Umbilical cord (tissue), 2 donors: ENCODE data around the gene FOLR1. TPM values are rescaled to one million over a fixed set of nuclear protein-coding genes. Genes with fewer than 3 reads are reported as not detected.

Experiments
- DNase-seq: peaks from one replicate; pipeline ENCODE4 v3.0.0-alpha.2; 2015; ENCODE audit warnings: low spot score
- total RNA-seq: library from RNA; depleted of rRNA; stranded (reverse); fragments of >200 nt; gene quantifications from one replicate; pipeline ENCODE4 v1.2.3, GENCODE V29; 2014; ENCODE audit warnings: low replicate concordance; ENCODE audit not compliant: insufficient read depth

FOLR1 gene
- total RNA-seq, 1 donor from 2014 or later, result 5.1 TPM

- peak; percentile 98 for DNase-seq
These were observed 31.1 kb downstream of the FOLR1 start for GRCh38 chr11:72222907-72223614.

- peak; percentile 88 for DNase-seq
These were observed 31.9 kb downstream of the FOLR1 start for GRCh38 chr11:72223615-72224563.

- DNase-seq, result peak; percentile 56
These were observed 32.8 kb downstream of the FOLR1 start, which contains the start of gene INPPL1 for GRCh38 chr11:72224564-72225410. INPPL1 (plus strand) TSS chr11:72224767; CDS start chr11:72224985, 218 bp downstream.

- DNase-seq, result no peak
These were observed 33.5 kb downstream of the FOLR1 start for GRCh38 chr11:72225411-72225951.

GRCh38 chr11:72226701-72227100 is 34.8 kb downstream of the FOLR1 start:
- no peak for DNase-seq

- no peak for DNase-seq
These were observed 35.6 kb downstream of the FOLR1 start for GRCh38 chr11:72227316-72228228.

- no peak for DNase-seq
These were observed 36.4 kb downstream of the FOLR1 start for GRCh38 chr11:72228229-72228843.

- no peak for DNase-seq
These were observed 36.9 kb downstream of the FOLR1 start for GRCh38 chr11:72228844-72229231.

GRCh38 chr11:72229336-72229924 is 37.5 kb downstream of the FOLR1 start:
- no peak for DNase-seq

GRCh38 chr11:72229925-72230763 is 38.2 kb downstream of the FOLR1 start:
- no peak for DNase-seq

GRCh38 chr11:72230764-72231365 is 38.9 kb downstream of the FOLR1 start:
- DNase-seq, result no peak

- DNase-seq, result no peak
These were observed 39.7 kb downstream of the FOLR1 start for GRCh38 chr11:72231396-72232259.

- no peak for DNase-seq
These were observed 40.5 kb downstream of the FOLR1 start for GRCh38 chr11:72232260-72233055.

- no peak for DNase-seq
These were observed 41.3 kb downstream of the FOLR1 start for GRCh38 chr11:72233056-72233772.

- no peak for DNase-seq
These were observed 42.0 kb downstream of the FOLR1 start for GRCh38 chr11:72233773-72234513.
